Left ventricle myocardium inferior (tissue), 1 donor: ENCODE measurements around the gene CAPZA2. TPM values are rescaled to one million over a fixed set of nuclear protein-coding genes. Genes with fewer than 3 reads are reported as not detected.

Experiments
- DNase-seq: peaks from one replicate; pipeline ENCODE4 v3.0.0-alpha.2; 2020
- H3K27ac ChIP-seq: fragments of 200-600 bp; replicated peaks from 2 replicates; pipeline ENCODE4 v1.8.0; 2021
- H3K27me3 ChIP-seq: fragments of 200-600 bp; 2 replicates; pipeline ENCODE4 v1.8.0; 2021; ENCODE audit warnings: low read depth
- H3K36me3 ChIP-seq: fragments of 200-600 bp; 2 replicates; pipeline ENCODE4 v1.8.0; 2021
- H3K4me1 ChIP-seq: fragments of 200-600 bp; 2 replicates; pipeline ENCODE4 v1.8.0; 2021
- H3K4me3 ChIP-seq: fragments of 200-600 bp; 2 replicates; pipeline ENCODE4 v1.8.0; 2021; ENCODE audit warnings: mild to moderate bottlenecking, moderate library complexity
- H3K9me3 ChIP-seq: fragments of 200-600 bp; replicated peaks from 2 replicates; pipeline ENCODE4 v1.8.0; 2021
- CTCF ChIP-seq: fragments of 200-600 bp; IDR thresholded peaks from 2 replicates; pipeline ENCODE4 v1.8.0; 2021; ENCODE audit warnings: antibody characterized with exemption, mild to moderate bottlenecking, borderline replicate concordance
- intact Hi-C: fragments of 100-400 bp; cut with micrococcal nuclease; formaldehyde crosslinking; loops from one replicate; pipeline ENCODE4 v1.11.0; 2022
- total RNA-seq: library from RNA; stranded (reverse); fragmentation: NEBNext Ultra II Directional; extraction: Animal tissue kit (Norgen Biotek cat#: 25700); gene quantifications from one replicate; pipeline ENCODE4 v1.2.1, GENCODE V29; 2021
- donor health status: DM: no; HTN: yes; CAD: no; lungs with severe emphysema.

Gene CAPZA2
- total RNA-seq, 1 donor from 2014 or later: 313 TPM

- Histone ChIP-seq H3K27me3 (no peaks in the 10 kb centered on the region), H3K9me3 (no peaks in the 10 kb centered on the region), H3K36me3 (no peaks in the 10 kb centered on the region), H3K4me3 (no peak overlapping the region), H3K4me1 (peaks cover 19% of the 10 kb centered on the region), H3K27ac (no peak overlapping the region)
- peak; percentile 28 for DNase-seq
- intact Hi-C loops: no loop called here
- TF ChIP-seq CTCF: no peak
Measured at GRCh38 chr7:116834815-116835504, 27.4 kb upstream of the CAPZA2 start.

GRCh38 chr7:116836048-116836447 lies 26.3 kb upstream of the CAPZA2 start:
- TF ChIP-seq CTCF: no peak
- intact Hi-C loops: no loop called here

GRCh38 chr7:116836911-116837310 lies 25.5 kb upstream of the CAPZA2 start:
- no peak for DNase-seq
- Histone ChIP-seq H3K27ac (no peak overlapping the region), H3K9me3 (no peaks in the 10 kb centered on the region), H3K4me3 (no peak overlapping the region), H3K4me1 (peaks cover 19% of the 10 kb centered on the region), H3K27me3 (no peaks in the 10 kb centered on the region), H3K36me3 (no peaks in the 10 kb centered on the region)
- intact Hi-C loops: no loop called here
- no peak for TF ChIP-seq CTCF

More at GRCh38 chr7:116836048-116836447, 26.3 kb upstream of the CAPZA2 start:
- Histone ChIP-seq H3K4me1 (peaks cover 19% of the 10 kb centered on the region), H3K27ac (no peak overlapping the region), H3K4me3 (no peak overlapping the region), H3K9me3 (no peaks in the 10 kb centered on the region), H3K27me3 (no peaks in the 10 kb centered on the region), H3K36me3 (no peaks in the 10 kb centered on the region)
- no peak for DNase-seq

- Histone ChIP-seq H3K4me1 (peaks cover 19% of the 10 kb centered on the region), H3K27ac (no peak overlapping the region), H3K36me3 (no peaks in the 10 kb centered on the region), H3K9me3 (no peaks in the 10 kb centered on the region), H3K27me3 (no peaks in the 10 kb centered on the region), H3K4me3 (no peak overlapping the region)
- intact Hi-C loops: no loop called here
- no peak for TF ChIP-seq CTCF
- no peak for DNase-seq
Measured at GRCh38 chr7:116837586-116837985, 24.8 kb upstream of the CAPZA2 start.

- Histone ChIP-seq H3K36me3 (no peaks in the 10 kb centered on the region), H3K27ac (no peak overlapping the region), H3K27me3 (no peaks in the 10 kb centered on the region), H3K4me3 (no peak overlapping the region), H3K4me1 (peaks cover 10% of the 10 kb centered on the region), H3K9me3 (no peaks in the 10 kb centered on the region)
- no peak for DNase-seq
- TF ChIP-seq CTCF: no peak
- intact Hi-C loops: no loop called here
Measured at GRCh38 chr7:116840256-116840655, 22.1 kb upstream of the CAPZA2 start.
